Type B pancreatic cell (in vitro differentiated cells): ENCODE results near the gene ZSCAN10. TPM values are rescaled to one million over a fixed set of nuclear protein-coding genes. Genes with fewer than 3 reads are reported as not detected.
"Not testable (repeated sequence)": the region's sequence is repeated elsewhere in the genome, so short reads cannot be mapped to it uniquely, and the experiment has no call there.

Experiments
- DNase-seq: peaks from one replicate; pipeline ENCODE4 v3.0.0; 2021; ENCODE audit warnings: mixed read lengths; ENCODE audit not compliant: unreplicated experiment; ENCODE audit errors: extremely low spot score
- H3K27ac Mint-ChIP-seq: 2 replicates; pipeline ENCODE4 v1.8.0; 2021; ENCODE audit warnings: mild to moderate bottlenecking, mixed read lengths
- H3K27me3 Mint-ChIP-seq: 2 replicates; pipeline ENCODE4 v1.8.0; 2021; ENCODE audit warnings: mixed read lengths
- H3K36me3 Mint-ChIP-seq: 2 replicates; pipeline ENCODE4 v1.8.0; 2021; ENCODE audit warnings: mixed read lengths
- H3K4me1 Mint-ChIP-seq: one replicate; pipeline ENCODE4 v1.8.0; 2021; ENCODE audit warnings: mixed read lengths; ENCODE audit not compliant: unreplicated experiment
- H3K4me3 Mint-ChIP-seq: 2 replicates; pipeline ENCODE4 v1.8.0; 2021; ENCODE audit warnings: mild to moderate bottlenecking, mixed read lengths
- H3K9me3 Mint-ChIP-seq: 2 replicates; pipeline ENCODE4 v1.8.0; 2021; ENCODE audit warnings: mixed read lengths
- total RNA-seq: library from RNA; stranded (reverse); gene quantifications from 2 replicates; pipeline ENCODE4 v1.2.1, GENCODE V29; 2021; ENCODE audit warnings: low replicate concordance
- TF ChIP-seq, protein P1 (sequence below): fragments of 200-600 bp; sonication (generic); conservative IDR thresholded peaks from 2 replicates; pipeline ENCODE4 v1.5.0; 2021; ENCODE audit warnings: antibody characterized with exemption, mild to moderate bottlenecking

ZSCAN10 gene
- total RNA-seq, 1 donor from 2014 or later = not detected

DNA sequence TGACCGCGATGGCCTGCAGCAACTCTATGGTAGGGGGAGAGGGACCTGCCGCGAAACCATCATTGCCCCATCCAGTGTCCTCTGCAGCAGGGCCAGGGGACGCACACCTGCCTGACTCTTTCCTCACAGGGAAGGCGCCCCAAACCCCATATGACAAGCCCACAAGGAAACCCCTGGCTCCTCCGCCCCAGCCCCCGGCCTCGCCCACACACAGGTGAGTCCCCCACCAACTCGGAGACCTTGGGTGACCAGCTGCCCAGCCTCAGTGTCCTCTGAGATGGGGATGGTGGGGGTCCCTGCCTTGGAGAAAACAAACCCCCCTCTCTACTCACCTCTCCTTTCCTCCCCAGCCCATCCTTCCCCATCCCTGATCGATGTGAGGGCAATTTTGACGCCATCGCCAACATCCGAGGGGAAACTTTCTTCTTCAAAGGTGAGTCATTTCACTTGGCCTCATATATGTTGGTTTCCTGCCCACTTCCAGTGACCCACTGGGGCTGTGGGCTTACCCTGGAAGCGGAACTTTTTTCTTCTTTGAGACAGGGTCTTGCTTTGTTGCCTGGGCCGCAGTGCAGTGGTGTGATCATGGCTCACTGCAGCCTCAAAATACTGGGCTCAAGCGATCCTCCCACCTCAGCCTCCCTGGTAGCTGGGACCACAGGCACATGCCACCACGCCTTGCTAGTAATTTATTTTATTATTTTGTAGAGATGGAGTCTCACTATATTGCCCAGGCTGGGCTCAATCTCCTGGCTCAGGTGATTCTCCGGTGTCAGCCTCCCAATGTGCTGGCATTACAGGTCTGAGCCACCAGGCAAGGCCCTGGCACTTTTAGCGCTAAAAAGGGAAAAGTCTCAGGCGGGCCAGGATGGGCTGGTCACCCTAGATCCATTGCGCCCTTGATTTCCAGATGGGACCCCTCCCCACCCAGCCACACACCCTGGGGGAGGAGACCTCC is 41.6 kb downstream of the ZSCAN10 start:
- TF ChIP-seq, protein P1, sequence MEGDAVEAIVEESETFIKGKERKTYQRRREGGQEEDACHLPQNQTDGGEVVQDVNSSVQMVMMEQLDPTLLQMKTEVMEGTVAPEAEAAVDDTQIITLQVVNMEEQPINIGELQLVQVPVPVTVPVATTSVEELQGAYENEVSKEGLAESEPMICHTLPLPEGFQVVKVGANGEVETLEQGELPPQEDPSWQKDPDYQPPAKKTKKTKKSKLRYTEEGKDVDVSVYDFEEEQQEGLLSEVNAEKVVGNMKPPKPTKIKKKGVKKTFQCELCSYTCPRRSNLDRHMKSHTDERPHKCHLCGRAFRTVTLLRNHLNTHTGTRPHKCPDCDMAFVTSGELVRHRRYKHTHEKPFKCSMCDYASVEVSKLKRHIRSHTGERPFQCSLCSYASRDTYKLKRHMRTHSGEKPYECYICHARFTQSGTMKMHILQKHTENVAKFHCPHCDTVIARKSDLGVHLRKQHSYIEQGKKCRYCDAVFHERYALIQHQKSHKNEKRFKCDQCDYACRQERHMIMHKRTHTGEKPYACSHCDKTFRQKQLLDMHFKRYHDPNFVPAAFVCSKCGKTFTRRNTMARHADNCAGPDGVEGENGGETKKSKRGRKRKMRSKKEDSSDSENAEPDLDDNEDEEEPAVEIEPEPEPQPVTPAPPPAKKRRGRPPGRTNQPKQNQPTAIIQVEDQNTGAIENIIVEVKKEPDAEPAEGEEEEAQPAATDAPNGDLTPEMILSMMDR = no peak
- no peaks in the 10 kb centered on the region for H3K4me1 Mint-ChIP-seq
- H3K36me3 Mint-ChIP-seq = peaks cover 6% of the 10 kb centered on the region
- DNase-seq = no peak
- no peak overlapping the region for H3K27ac Mint-ChIP-seq
- H3K9me3 Mint-ChIP-seq = no peaks in the 10 kb centered on the region
- peaks cover 5% of the 10 kb centered on the region for H3K27me3 Mint-ChIP-seq
- H3K4me3 Mint-ChIP-seq = peak overlapping the region; percentile 28

DNA sequence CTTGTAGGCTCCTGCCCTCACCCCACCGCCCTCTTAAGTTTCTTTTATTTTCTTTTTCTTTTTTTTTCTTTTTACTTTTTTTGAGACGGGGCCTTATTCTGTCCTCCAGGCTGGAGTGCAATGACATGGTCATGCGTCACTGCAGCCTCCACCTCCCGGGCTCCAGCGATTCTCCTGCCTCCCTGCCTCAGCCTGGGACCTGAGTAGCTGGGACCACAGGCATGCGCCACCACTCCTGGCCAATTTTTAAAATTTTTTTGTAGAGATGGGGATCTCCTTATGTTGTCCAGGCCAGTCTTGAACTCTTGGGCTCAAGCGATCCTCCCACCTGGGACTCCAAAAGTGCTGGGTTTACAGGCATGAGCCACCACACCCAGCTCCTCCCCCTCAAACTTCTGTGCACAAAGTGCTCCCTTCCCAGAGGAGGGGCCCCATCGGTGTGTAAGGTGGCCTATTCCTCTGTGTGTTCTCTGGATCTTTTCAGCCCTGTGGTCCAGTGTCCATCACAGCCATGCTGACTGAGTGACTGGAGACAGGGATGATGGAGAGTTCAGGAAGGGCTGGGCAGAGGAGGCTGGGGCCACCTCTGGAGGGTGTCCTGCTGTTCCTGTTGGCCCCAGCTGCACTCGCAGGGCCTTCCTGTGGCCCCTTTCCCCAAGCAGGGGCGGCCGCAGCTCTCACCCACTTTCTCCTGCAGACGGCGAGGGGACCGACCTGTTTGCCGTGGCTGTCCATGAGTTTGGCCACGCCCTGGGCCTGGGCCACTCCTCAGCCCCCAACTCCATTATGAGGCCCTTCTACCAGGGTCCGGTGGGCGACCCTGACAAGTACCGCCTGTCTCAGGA is 42.5 kb downstream of the ZSCAN10 start:
- H3K36me3 Mint-ChIP-seq = peaks cover 10% of the 10 kb centered on the region
- no peaks in the 10 kb centered on the region for H3K9me3 Mint-ChIP-seq
- H3K4me3 Mint-ChIP-seq = no peak overlapping the region
- no peaks in the 10 kb centered on the region for H3K4me1 Mint-ChIP-seq
- TF ChIP-seq, protein P1 = no peak
- H3K27ac Mint-ChIP-seq = no peak overlapping the region
- H3K27me3 Mint-ChIP-seq = peaks cover 10% of the 10 kb centered on the region
- DNase-seq = no peak

DNA sequence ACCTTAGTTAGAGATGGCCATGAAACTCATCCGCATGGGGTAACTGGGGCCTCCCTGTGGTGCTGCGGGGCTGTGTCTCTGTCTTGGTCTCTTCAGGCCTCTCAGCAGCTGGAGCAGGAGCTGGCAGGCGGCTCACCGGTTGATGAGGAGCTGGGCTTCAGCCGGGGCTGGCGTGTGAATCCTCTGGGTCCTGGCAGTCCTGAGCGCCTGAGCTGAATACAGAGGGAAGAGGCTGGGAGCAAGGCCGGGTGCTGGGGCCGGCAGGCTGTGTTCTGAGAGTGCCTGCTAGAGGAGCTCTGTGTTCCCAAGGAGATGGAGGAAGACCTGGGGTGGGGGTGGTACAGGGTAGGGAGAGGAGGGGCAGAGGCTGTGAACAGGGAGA is 43.4 kb downstream of the ZSCAN10 start:
- not testable (repeated sequence) for H3K27ac Mint-ChIP-seq

DNA sequence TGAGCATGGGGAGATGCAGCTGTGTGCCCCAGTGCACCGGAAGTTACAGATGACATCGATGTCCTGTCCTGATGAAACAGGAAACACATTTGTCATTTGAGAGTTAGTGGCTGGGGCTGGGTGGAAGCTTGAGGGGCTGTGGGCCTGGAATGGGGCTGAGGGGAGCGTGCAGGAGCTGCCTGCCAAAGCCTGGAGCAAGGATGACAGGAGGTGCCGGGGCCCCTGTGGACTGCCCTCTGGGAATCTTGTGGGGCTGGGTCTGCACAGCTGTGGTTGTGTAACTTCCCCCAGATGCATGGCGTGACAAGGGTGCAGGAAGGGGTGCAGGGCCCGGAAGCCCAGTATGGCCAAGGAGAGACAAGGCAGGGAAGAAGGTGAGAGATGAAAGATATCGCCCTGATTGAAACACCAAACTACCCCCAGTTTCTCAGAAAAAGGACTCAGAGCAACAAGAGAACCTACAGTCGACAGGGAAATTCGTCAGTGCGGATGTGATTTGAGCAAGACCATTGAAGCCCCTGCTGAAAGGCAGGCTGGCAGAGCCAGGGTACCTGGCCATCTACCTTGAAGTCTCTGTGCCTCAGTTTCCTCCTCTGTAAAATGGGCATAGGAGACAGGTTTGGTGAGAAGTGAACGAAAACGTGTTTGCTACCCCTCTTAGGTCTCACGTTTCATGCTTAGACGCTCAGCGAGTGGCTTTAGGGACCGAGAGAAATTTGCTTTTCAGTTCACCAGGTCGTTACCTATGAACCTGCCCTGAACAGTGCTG is 43.9 kb downstream of the ZSCAN10 start:
- Mint-ChIP-seq H3K27me3 (peaks cover 25% of the 10 kb centered on the region), H3K36me3 (peaks cover 10% of the 10 kb centered on the region), H3K9me3 (no peaks in the 10 kb centered on the region), H3K27ac (no peak overlapping the region), H3K4me1 (no peaks in the 10 kb centered on the region), H3K4me3 (peak overlapping the region; percentile 31)
- DNase-seq = no peak
- TF ChIP-seq, protein P1 = no peak

More for the DNA sequence above, 43.4 kb downstream of the ZSCAN10 start:
- H3K4me1 Mint-ChIP-seq, H3K36me3 Mint-ChIP-seq, H3K9me3 Mint-ChIP-seq, H3K4me3 Mint-ChIP-seq, DNase-seq: not testable (repeated sequence)
- peaks cover 19% of the 10 kb centered on the region for H3K27me3 Mint-ChIP-seq

DNA sequence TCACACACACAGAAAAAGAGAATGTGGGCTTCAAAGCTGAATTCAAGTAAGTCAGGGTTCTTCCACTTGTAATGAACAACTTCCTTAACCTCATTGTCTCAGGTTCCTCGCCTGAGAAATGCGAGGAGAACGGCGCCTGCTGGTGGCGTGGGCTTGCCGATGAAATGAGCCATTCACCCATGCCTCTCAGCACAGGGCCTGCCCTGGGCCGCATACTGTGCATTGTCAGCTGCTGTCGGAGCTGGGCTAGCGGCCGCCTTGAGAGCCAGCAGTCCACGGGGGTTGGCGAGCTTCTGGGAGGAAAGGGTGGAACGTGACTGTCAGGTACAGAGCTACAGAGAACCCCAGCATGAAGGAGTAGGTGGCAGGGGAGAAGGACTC is 45.8 kb downstream of the ZSCAN10 start:
- not testable (repeated sequence) for H3K27ac Mint-ChIP-seq, DNase-seq, H3K4me1 Mint-ChIP-seq, H3K9me3 Mint-ChIP-seq, H3K4me3 Mint-ChIP-seq, H3K36me3 Mint-ChIP-seq
- peaks cover 38% of the 10 kb centered on the region for H3K27me3 Mint-ChIP-seq

DNA sequence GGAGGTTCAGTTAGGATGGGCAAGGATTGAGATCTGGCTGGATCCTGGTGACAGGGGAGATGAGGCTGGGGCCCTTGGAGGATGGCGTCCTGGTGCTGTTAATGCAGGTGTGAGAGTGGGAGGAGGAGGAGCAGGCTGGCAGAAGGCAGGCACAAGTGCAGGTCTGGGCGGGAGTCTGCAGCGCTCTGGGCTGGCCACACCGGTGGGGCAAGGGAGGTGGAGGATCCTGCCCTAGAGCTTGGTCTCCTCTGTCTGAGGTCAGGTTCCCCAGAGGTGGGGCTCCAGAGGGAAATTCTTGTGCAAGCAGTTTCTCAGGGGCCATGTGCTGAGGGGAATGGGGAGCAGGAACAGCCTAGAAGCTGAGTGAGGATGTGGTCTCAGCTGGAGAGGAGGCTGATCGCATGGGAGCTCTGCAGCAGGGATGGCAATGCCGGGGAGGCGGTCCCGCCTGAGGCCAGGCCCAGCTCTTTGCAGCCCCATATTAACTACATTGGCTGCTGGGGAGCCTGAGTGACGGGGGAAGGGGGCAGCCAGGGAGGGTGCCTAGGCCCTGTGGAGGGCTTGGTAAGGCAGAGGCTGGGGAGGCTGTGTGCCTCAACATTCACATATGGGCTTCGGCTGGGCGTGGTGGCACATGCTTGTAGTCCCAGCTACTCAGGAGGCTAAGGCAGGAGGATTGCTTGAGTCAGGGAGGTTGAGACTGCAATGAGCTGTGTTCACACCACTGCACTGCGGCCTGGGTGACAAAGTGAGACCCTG is 46.3 kb downstream of the ZSCAN10 start:
- not testable (repeated sequence) for H3K4me3 Mint-ChIP-seq, H3K9me3 Mint-ChIP-seq, H3K27ac Mint-ChIP-seq, DNase-seq, H3K36me3 Mint-ChIP-seq, H3K4me1 Mint-ChIP-seq
- H3K27me3 Mint-ChIP-seq = peaks cover 44% of the 10 kb centered on the region
